Nephron (organoid): Measurements from ENCODE around the gene ELP4.
"Not testable (repeated sequence)": the region's sequence is repeated elsewhere in the genome, so short reads cannot be mapped to it uniquely, and the experiment has no call there.

Experiments used
- H3K27ac Mint-ChIP-seq, 3 experiments: 2 replicates each; pipeline ENCODE4 v1.8.0; 2020; ENCODE audit warnings: mixed read lengths in 3 of 3, mild to moderate bottlenecking in 2 of 3, moderate library complexity in 1 of 3
- H3K27me3 Mint-ChIP-seq: 2 replicates; pipeline ENCODE4 v1.8.0; 2021; ENCODE audit warnings: low read depth, mild to moderate bottlenecking, moderate library complexity, mixed read lengths
- H3K36me3 Mint-ChIP-seq: 2 replicates; pipeline ENCODE4 v1.8.0; 2020; ENCODE audit warnings: low read depth, mixed read lengths
- H3K4me1 Mint-ChIP-seq: 2 replicates; pipeline ENCODE4 v1.8.0; 2020; ENCODE audit warnings: mixed read lengths
- H3K4me3 Mint-ChIP-seq, 3 experiments: 2 replicates each; pipeline ENCODE4 v1.8.0; 2020; ENCODE audit warnings: mild to moderate bottlenecking in 3 of 3, mixed read lengths in 3 of 3, moderate library complexity in 2 of 3
- H3K9me3 Mint-ChIP-seq: 2 replicates; pipeline ENCODE4 v1.8.0; 2020; ENCODE audit warnings: mixed read lengths
- CTCF ChIP-seq, 3 experiments: fragments of 200-600 bp; sonication (generic); IDR thresholded peaks; one replicate each; pipeline ENCODE4 v1.5.0; 2021; ENCODE audit warnings: antibody characterized with exemption in 3 of 3; ENCODE audit not compliant: unreplicated experiment in 3 of 3

The ELP4 gene

GRCh38 chr11:31560842-31561476 is 51.4 kb downstream of the ELP4 start:
- no peak for TF ChIP-seq CTCF (IDR thresholded peaks at IDR 0.05; ENCODE audit: unreplicated experiment in 3 of 3)
- Mint-ChIP-seq H3K27me3 (no peaks in the 10 kb centered on the region), H3K36me3 (peaks cover 3% of the 10 kb centered on the region), H3K4me3 (no peak overlapping the region), H3K27ac (no peak overlapping the region), H3K4me1 (no peaks in the 10 kb centered on the region), H3K9me3 (peaks cover 5% of the 10 kb centered on the region)

GRCh38 chr11:31564517-31564916 is 55.0 kb downstream of the ELP4 start:
- Mint-ChIP-seq H3K36me3 (peaks cover 24% of the 10 kb centered on the region), H3K9me3 (peaks cover 23% of the 10 kb centered on the region)
- not testable (repeated sequence) for H3K27ac Mint-ChIP-seq, H3K27me3 Mint-ChIP-seq, H3K4me3 Mint-ChIP-seq, H3K4me1 Mint-ChIP-seq

GRCh38 chr11:31574133-31574532 is 64.6 kb downstream of the ELP4 start:
- H3K4me3 Mint-ChIP-seq, H3K27ac Mint-ChIP-seq: not testable (repeated sequence)
- peaks cover 37% of the 10 kb centered on the region for H3K36me3 Mint-ChIP-seq

GRCh38 chr11:31575764-31576163 is 66.2 kb downstream of the ELP4 start:
- H3K4me3 Mint-ChIP-seq, H3K27me3 Mint-ChIP-seq, H3K27ac Mint-ChIP-seq, H3K4me1 Mint-ChIP-seq: not testable (repeated sequence)
- Mint-ChIP-seq H3K36me3 (peaks cover 28% of the 10 kb centered on the region), H3K9me3 (peaks cover 58% of the 10 kb centered on the region)

More at GRCh38 chr11:31574133-31574532, 64.6 kb downstream of the ELP4 start:
- peaks cover 63% of the 10 kb centered on the region for H3K9me3 Mint-ChIP-seq
- not testable (repeated sequence) for H3K27me3 Mint-ChIP-seq, H3K4me1 Mint-ChIP-seq

- not testable (repeated sequence) for H3K4me3 Mint-ChIP-seq, H3K4me1 Mint-ChIP-seq, H3K27me3 Mint-ChIP-seq, H3K27ac Mint-ChIP-seq
- peaks cover 23% of the 10 kb centered on the region for H3K36me3 Mint-ChIP-seq
- H3K9me3 Mint-ChIP-seq: peaks cover 39% of the 10 kb centered on the region
Measured at GRCh38 chr11:31579412-31579811, 69.8 kb downstream of the ELP4 start.

- H3K36me3 Mint-ChIP-seq: peaks cover 4% of the 10 kb centered on the region
- H3K4me1 Mint-ChIP-seq: no peaks in the 10 kb centered on the region
- peaks cover 10% of the 10 kb centered on the region for H3K9me3 Mint-ChIP-seq
- no peak overlapping the region for H3K4me3 Mint-ChIP-seq
- no peak overlapping the region for H3K27ac Mint-ChIP-seq
- H3K27me3 Mint-ChIP-seq: no peaks in the 10 kb centered on the region
- no peak for TF ChIP-seq CTCF (IDR thresholded peaks at IDR 0.05; ENCODE audit: unreplicated experiment in 3 of 3)
Measured at GRCh38 chr11:31582697-31583096, 73.1 kb downstream of the ELP4 start.

- Mint-ChIP-seq H3K9me3 (no peaks in the 10 kb centered on the region), H3K27me3 (no peaks in the 10 kb centered on the region), H3K4me1 (no peaks in the 10 kb centered on the region), H3K36me3 (peaks cover 10% of the 10 kb centered on the region), H3K27ac (no peak overlapping the region), H3K4me3 (no peak overlapping the region)
- TF ChIP-seq CTCF (IDR thresholded peaks at IDR 0.05; ENCODE audit: unreplicated experiment in 3 of 3): no peak
Measured at GRCh38 chr11:31598454-31598853, 88.9 kb downstream of the ELP4 start.

- H3K4me3 Mint-ChIP-seq: no peak overlapping the region
Measured at GRCh38 chr11:31601635-31602282, 92.2 kb downstream of the ELP4 start.

More at GRCh38 chr11:31601635-31602282, 92.2 kb downstream of the ELP4 start:
- peaks cover 10% of the 10 kb centered on the region for H3K36me3 Mint-ChIP-seq
- no peak for TF ChIP-seq CTCF (IDR thresholded peaks at IDR 0.05; ENCODE audit: unreplicated experiment in 3 of 3)
- H3K27me3 Mint-ChIP-seq: no peaks in the 10 kb centered on the region
- no peaks in the 10 kb centered on the region for H3K4me1 Mint-ChIP-seq
- no peak overlapping the region for H3K27ac Mint-ChIP-seq
- no peaks in the 10 kb centered on the region for H3K9me3 Mint-ChIP-seq
